Gastroesophageal sphincter (tissue), 4 donors: ENCODE results near the gene CSNK2B. TPM values are rescaled to one million over a fixed set of nuclear protein-coding genes. Genes with fewer than 3 reads are reported as not detected.
"Not testable (repeated sequence)": the region's sequence is repeated elsewhere in the genome, so short reads cannot be mapped to it uniquely, and the experiment has no call there.

Experiments
- ATAC-seq: fragments of 150-250 bp; one replicate; pipeline ENCODE4 v1.9.1; 2016; ENCODE audit warnings: mild to moderate bottlenecking, moderate library complexity
- H3K27ac ChIP-seq, 4 donors: fragments of 200-600 bp; sonication (generic) in 3 of 4; 1 replicate in 3 of 4; 2 replicates in 1 of 4; pipeline ENCODE4 v1.5.1; 2016 to 2019
- H3K27me3 ChIP-seq: fragments of 200-600 bp; sonication (generic); one replicate; pipeline ENCODE4 v1.5.1; 2019
- H3K36me3 ChIP-seq, 2 donors: fragments of 200-600 bp; sonication (generic); one replicate each; pipeline ENCODE4 v1.5.1; 2019; ENCODE audit warnings: control low read depth in 1 of 2
- H3K4me1 ChIP-seq, 3 donors: fragments of 200-600 bp; sonication (generic); 1 replicate in 2 of 3; 2 replicates in 1 of 3; pipeline ENCODE4 v1.5.1; 2016 to 2019; ENCODE audit warnings: control low read depth in 2 of 3
- H3K4me3 ChIP-seq, 2 donors: fragments of 200-600 bp; sonication (generic); one replicate each; pipeline ENCODE4 v1.5.1; 2019; ENCODE audit warnings: mild to moderate bottlenecking in 1 of 2, moderate library complexity in 1 of 2
- H3K9me3 ChIP-seq, 3 donors: fragments of 200-600 bp; sonication (generic); one replicate each; pipeline ENCODE4 v1.5.1; 2017 to 2019; ENCODE audit warnings: control low read depth in 2 of 3
- EP300 ChIP-seq: sonication (generic); formaldehyde crosslinking; IDR thresholded peaks from one replicate; pipeline ENCODE4 v1.6.1; 2017; ENCODE audit warnings: antibody characterized with exemption, mild to moderate bottlenecking
- POLR2A ChIP-seq, 2 donors: fragments of 450-650 bp; IDR thresholded peaks; one replicate each; pipeline ENCODE4 v1.6.1; 2017; ENCODE audit warnings: antibody characterized with exemption in 2 of 2, mild to moderate bottlenecking in 2 of 2, moderate library complexity in 1 of 2
- POLR2AphosphoS5 ChIP-seq: sonication (generic); formaldehyde crosslinking; IDR thresholded peaks from one replicate; pipeline ENCODE4 v1.6.1; 2017; ENCODE audit warnings: antibody characterized with exemption
- WGBS, 2 donors: methylation state at CpG; one replicate each; pipeline ENCODE4 v1.1.5; 2018; ENCODE audit warnings: low coverage in 1 of 2; 5-methylcytosine and 5-hydroxymethylcytosine counted together
- total RNA-seq, 4 donors: library from RNA; depleted of rRNA; stranded (reverse); fragments of >200 nt; gene quantifications; one replicate each; pipeline ENCODE4 v1.1.0, GENCODE V29; 2016
- TF ChIP-seq, protein P1 (sequence below), 4 experiments: fragments of 200-600 bp in 2 of 4; fragments of 450-650 bp in 2 of 4; sonication (generic) in 1 of 4; IDR thresholded peaks; one replicate each; pipeline ENCODE4 v1.5.1; 2017 to 2019; ENCODE audit warnings: antibody characterized with exemption in 4 of 4, mild to moderate bottlenecking in 2 of 4, moderate library complexity in 2 of 4

The CSNK2B gene
- total RNA-seq, 4 donors from 2014 or later: 162 to 197 (median 167) TPM

DNA sequence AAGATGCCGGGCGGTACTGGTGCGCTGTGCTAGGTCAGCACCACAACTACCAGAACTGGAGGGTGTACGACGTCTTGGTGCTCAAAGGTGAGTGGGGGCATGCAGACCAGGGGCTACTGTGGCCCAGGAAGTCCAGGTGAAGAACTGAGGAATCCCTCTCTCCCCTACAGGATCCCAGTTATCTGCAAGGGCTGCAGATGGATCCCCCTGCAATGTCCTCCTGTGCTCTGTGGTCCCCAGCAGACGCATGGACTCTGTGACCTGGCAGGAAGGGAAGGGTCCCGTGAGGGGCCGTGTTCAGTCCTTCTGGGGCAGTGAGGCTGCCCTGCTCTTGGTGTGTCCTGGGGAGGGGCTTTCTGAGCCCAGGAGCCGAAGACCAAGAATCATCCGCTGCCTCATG is 41.8 kb downstream of the CSNK2B start:
- Histone ChIP-seq H3K36me3 (no peaks in the 10 kb centered on the region), H3K4me1 (peaks cover 0 to 7% (median 4%) of the 10 kb centered on the region in 3 donors), H3K27ac (no peak overlapping the region), H3K9me3 (no peaks in the 10 kb centered on the region), H3K27me3 (peaks cover 8% of the 10 kb centered on the region), H3K4me3 (no peak overlapping the region)
- no peak for ATAC-seq
- WGBS, 2 donors: 100% methylated on average over 1 to 2 of the region's 10 CpGs
- no peak for TF ChIP-seq POLR2AphosphoS5
- no peak for TF ChIP-seq POLR2A (IDR thresholded peaks at IDR 0.05)
- TF ChIP-seq EP300: no peak
- TF ChIP-seq, protein P1, sequence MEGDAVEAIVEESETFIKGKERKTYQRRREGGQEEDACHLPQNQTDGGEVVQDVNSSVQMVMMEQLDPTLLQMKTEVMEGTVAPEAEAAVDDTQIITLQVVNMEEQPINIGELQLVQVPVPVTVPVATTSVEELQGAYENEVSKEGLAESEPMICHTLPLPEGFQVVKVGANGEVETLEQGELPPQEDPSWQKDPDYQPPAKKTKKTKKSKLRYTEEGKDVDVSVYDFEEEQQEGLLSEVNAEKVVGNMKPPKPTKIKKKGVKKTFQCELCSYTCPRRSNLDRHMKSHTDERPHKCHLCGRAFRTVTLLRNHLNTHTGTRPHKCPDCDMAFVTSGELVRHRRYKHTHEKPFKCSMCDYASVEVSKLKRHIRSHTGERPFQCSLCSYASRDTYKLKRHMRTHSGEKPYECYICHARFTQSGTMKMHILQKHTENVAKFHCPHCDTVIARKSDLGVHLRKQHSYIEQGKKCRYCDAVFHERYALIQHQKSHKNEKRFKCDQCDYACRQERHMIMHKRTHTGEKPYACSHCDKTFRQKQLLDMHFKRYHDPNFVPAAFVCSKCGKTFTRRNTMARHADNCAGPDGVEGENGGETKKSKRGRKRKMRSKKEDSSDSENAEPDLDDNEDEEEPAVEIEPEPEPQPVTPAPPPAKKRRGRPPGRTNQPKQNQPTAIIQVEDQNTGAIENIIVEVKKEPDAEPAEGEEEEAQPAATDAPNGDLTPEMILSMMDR (IDR thresholded peaks at IDR 0.05): no peak

DNA sequence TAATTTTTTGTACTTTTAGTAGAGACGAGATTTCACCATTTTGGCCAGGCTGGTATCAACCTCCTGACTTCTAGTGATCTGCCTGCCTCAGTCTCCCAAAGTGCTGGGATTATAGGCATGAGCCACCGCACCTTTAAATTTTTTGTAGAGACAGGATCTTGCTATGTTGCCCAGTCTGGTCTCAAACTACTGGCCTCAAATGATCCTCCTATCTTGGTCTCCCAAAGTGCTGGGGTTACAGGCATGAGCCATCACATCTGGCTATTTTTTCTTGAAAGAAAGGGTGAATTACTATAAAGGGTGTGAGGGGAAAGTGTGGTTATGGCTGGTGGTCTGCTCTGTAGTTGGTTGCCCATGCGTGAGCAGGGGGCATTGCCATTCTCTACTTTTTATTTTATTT is 42.3 kb downstream of the CSNK2B start:
- no peaks in the 10 kb centered on the region for H3K9me3 ChIP-seq
- peaks cover 8% of the 10 kb centered on the region for H3K27me3 ChIP-seq
- TF ChIP-seq, protein P1 (IDR thresholded peaks at IDR 0.05): no peak
- TF ChIP-seq EP300 (no peak), POLR2A (IDR thresholded peaks at IDR 0.05) (no peak), POLR2AphosphoS5 (no peak)
- no peak overlapping the region for H3K4me3 ChIP-seq
- WGBS, 2 donors: 83 to 96% methylated on average over 2 to 3 of the region's 3 CpGs
- H3K27ac ChIP-seq: no peak overlapping the region
- H3K4me1 ChIP-seq: peaks cover 0 to 7% (median 4%) of the 10 kb centered on the region in 3 donors
- no peak for ATAC-seq
- H3K36me3 ChIP-seq: no peaks in the 10 kb centered on the region

DNA sequence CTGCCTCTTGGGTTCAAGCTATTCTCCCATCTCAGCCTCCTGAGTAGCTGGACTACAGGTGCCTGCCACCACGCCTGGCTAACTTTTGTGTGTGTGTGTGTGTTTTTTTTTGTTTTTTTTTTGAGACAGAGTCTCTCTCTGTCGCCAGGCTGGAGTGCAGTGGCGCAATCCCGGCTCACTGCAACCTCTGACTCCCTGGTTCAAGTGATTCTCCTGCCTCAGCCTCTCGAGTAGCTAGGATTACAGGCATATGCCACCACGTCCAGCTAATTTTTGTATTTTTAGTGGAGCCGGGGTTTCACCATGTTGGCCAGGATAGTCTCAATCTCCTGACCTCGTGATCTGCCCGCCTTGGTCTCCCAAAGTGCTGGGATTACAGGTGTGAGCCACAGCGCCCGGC is 43.3 kb downstream of the CSNK2B start:
- not testable (repeated sequence) for H3K4me3 ChIP-seq, H3K27me3 ChIP-seq, H3K9me3 ChIP-seq, H3K36me3 ChIP-seq, H3K4me1 ChIP-seq, ATAC-seq, H3K27ac ChIP-seq
- 81% methylated on average over 5 of the region's 11 CpGs; no CpG with 5 or more reads in 1 of the 2 donors for WGBS, 2 donors

DNA sequence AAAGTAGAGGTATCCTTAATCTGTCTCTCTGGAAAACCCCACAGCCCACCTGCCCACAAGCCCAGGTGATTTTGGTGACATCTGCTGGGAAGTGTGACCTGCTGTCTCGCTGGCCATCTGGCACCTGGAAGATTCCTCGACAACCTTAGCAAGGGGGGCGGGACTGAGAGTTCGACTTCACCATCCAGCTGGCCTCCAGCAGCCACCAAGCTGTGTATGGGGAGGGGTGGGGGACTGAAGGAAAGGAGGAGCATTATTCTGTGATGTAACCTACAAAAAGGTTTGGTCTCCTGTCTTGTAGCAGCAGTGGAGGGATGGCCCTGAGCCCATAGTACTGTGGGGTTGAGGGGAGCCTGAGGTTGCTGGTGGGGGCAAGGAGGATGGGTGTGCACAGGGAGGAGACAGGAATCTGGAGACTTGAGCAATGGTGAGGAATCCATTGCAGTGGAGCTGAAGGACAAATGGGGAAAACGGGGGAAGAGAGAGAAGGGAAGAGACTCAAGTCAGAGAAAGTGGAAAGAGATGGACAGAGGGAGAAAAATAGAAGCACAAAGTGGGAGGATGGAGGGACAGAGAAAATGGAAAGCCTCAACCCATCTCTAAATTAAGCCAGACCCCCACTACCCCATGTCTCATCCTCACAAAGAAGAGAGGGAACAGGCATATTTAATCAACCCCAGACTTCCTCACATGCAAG is 44.8 kb downstream of the CSNK2B start:
- Histone ChIP-seq H3K9me3 (no peaks in the 10 kb centered on the region), H3K27ac (no peak overlapping the region), H3K27me3 (peaks cover 8% of the 10 kb centered on the region), H3K4me3 (no peak overlapping the region), H3K36me3 (no peaks in the 10 kb centered on the region), H3K4me1 (no peaks in the 10 kb centered on the region)
- ATAC-seq: no peak
- 55 to 58% methylated on average over 1 of the region's 5 CpGs for WGBS, 2 donors
- TF ChIP-seq POLR2A (IDR thresholded peaks at IDR 0.05) (no peak), POLR2AphosphoS5 (no peak), EP300 (no peak)
- TF ChIP-seq, protein P1 (IDR thresholded peaks at IDR 0.05): no peak

DNA sequence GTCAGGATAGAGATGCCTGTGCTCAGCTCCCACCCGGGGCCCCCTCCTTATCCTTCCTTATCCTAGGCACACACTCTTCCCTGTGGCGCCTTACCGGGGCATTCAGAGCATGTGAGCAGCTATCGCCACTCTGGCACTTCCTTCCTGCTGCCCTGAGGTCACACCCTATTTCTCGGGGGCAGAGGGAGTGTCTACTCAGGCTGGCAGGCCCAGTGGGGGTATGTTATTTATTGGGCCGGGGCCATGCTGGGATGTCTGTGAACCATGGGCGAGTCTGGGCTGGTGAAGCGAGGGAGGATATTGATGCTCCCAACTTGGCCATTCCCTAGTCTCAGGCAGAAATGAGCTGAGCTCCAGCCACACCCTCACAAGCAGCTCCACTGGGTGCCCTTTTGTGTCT is 45.4 kb downstream of the CSNK2B start:
- peaks cover 8% of the 10 kb centered on the region for H3K27me3 ChIP-seq
- H3K27ac ChIP-seq: no peak overlapping the region
- no peak overlapping the region for H3K4me3 ChIP-seq
- no peaks in the 10 kb centered on the region for H3K36me3 ChIP-seq
- WGBS, 2 donors: 72 to 79% methylated on average over 4 of the region's 8 CpGs
- no peaks in the 10 kb centered on the region for H3K4me1 ChIP-seq
- no peaks in the 10 kb centered on the region for H3K9me3 ChIP-seq
- TF ChIP-seq, protein P1 (IDR thresholded peaks at IDR 0.05): no peak
- no peak for TF ChIP-seq POLR2A (IDR thresholded peaks at IDR 0.05)
- no peak for TF ChIP-seq POLR2AphosphoS5
- no peak for TF ChIP-seq EP300
- ATAC-seq: no peak
